NCI-H2107 (cell line): ENCODE results near the gene ARPP19.
"Not testable (repeated sequence)": the region's sequence is repeated elsewhere in the genome, so short reads cannot be mapped to it uniquely, and the experiment has no call there.

Source experiments
- DNase-seq: peaks from one replicate; lab custom pipeline; 2025; lab: John Stamatoyannopoulos, UW

ARPP19 gene

DNA sequence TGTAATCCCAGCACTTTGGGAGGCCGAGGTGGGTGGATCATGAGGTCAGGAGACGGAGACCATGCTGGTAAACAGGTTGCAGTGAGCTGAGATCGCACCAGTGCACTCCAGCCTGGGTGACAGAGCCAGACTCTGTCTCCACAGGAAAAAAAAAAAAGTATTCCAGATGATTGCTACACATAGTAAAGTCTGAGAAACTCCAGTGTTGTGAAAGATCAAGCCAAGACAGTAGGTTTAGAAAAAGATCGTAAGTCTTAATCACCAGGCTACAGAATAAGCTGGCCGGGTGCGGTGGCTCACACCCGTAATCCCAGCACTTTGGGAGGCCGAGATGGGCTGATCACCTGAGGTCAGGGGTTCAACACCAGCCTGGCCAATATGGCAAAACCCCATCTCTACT is 56.0 kb downstream of the ARPP19 start:
- not testable (repeated sequence) for DNase-seq

DNA sequence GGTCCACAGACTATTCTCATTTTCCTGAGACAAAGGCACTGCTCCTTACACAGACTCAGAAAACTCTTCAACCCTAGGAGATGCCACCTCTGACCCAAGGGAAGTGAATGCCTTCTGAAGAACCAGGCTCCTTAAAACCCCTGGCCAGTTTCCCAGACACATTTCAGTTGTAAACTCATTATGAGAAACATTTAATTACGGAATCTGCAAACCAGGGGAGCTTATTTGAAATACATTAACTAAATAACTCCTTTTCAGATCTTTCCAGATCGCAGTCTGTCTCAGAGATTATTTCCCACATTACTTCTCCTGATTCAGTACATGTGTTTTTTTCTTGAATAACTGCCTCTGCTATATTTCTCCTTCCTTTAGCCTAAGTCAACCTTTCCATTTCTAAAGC is 57.7 kb downstream of the ARPP19 start:
- DNase-seq, result no peak

DNA sequence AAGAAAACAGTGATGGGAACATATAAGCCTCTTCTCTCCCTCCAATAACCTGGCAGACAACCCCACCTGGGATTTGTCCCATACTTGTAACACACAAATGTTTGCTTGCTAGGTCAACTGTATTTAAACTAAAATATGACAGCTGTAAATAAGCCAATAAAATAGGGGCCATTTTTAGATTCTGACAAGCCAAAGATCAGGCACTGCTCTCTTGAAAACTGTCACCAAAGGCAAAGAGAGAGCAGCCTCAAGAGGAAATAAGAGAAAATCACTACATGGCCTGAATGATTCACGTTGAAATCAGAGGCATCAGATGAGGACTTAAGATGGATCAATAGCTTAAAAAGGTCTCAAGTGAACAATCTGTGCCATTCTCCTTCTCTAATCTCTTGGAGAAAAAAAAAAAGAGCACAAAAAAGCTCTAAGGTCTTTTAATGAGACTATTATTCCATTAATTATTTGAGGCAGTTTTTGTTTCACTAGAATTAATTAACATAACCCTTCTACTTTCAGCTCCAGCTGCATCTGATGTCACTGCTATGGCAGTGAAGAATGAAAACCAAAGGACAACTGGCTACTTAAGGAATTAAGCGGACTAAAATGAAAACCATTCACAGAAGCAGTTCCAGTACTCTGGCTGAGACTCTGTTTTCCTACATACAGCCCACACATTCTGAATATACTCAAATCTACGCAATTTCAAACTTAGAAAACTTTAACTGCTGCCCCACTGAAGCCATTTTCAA is 59.2 kb downstream of the ARPP19 start:
- no peak for DNase-seq

DNA sequence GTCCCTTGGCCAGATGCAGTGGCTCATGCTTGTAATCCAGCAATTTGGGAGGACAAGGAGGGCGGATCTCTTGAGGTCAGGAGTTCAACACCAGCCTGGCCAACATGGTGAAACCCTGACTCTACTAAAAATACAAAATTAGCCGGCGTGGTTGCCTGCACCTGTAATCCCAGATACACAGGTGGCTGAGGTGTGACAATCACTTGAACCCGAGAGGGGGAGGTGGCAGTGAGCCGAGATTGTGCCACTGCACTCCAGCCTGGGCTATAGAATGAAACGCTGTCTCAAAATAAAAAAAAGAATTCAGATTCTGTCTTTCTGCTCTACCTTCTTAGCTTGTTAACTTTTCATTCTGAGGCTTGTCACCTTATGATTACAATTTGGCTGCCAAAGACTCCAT is 62.3 kb downstream of the ARPP19 start:
- DNase-seq, result no peak

DNA sequence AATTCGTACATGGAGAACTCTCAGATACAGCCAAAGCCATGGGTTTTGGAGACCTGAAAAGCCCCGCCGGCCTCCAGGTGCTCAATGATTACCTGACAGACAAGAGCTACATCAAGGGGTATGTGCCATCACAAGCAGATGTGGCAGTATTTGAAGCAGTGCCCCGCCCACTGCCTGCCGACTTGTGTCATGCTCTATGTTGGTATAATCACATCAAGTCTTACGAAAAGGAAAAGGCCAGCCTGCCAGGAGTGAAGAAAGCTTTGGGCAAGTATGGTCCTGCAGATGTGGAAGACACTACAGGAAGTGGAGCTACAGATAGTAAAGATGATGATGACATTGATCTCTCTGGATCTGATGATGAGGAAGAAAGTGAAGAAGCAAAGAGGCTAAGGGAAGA is 63.7 kb downstream of the ARPP19 start:
- no peak for DNase-seq

DNA sequence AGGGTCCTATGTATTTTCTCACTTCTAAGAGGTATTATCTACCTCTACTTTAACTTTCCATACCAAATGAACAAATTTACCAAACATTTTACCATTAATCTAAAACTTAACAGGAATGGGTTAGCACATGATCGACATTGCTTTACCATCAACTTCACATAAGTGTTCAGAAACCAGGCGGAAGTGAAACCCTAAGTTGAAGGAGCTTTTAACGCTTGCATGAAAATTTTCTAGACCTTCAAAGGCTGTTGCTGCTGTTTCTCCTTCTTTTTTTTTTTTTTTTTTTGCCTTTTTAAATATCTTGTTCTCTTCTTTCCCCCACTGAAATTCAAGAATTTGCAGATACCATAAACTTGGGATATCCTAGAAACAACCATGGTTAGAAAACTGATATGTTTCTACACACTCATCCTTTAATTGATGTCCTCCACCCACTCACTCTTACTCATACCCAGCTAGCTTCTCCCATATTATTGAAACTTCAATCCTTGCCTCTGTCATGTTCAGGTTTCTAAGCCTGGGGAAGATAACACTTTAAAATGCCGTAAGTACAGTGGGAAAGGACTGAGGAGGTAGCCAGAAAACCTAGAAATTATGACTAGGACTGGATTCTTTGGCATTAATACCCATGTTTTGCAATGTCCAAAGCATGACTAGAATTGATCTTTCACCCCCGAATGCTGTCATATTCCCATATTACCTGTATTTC is 64.9 kb downstream of the ARPP19 start:
- DNase-seq, result no peak

DNA sequence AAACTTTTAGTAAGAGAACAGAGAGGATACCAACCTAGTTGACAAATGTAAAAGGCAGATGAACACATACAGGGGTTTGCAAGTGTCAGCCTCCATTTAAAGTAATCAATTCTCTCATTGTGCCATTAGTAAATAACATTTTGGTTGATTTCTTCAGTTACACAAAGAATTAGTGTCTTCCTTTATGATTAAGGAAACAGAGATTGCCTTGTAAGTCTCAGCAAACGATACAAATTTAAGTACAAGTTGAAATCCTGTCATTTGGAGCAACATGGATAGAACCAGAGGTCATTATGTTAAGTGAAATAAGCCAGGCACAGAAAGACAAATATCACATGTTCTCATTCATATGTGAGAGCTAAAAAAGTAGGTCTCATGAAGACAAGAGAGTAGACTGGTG is 66.2 kb downstream of the ARPP19 start:
- no peak for DNase-seq

DNA sequence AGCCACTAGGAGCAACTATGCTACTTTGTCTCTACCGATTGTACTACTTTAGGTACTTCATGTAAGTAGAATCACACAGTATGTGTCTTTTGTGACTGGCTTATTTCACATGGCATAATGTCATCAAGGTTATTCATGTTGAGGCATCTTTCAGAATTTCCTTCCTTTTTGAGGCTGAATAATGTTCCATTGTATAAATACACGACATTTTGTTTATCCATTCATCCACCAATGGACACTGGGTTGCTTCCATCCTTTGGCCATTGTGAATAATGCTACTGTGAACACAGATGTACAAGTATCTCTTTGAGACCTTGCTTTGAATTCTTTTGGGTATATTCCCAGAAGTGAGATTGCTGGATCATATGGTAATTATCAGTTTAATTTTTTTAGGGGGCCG is 69.3 kb downstream of the ARPP19 start:
- no peak for DNase-seq

DNA sequence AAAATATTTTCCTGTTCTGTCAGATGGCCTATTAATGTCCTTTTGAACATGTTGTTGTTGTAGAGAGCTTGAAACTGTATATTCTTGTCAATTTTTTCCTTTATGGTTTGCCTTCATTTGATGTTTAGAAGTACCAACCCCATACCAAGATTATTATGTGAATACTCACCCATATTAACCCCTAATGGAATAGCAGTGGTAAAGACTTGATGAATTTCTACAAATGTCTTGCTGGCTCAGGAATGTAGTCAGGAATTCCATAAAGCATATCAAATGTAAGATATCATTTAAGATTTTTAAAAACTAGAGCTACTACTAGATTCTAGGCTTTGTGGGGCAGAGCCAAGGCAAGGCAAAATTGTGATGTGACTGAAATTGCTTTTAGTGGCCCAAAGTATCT is 70.1 kb downstream of the ARPP19 start:
- DNase-seq, result no peak
